GM18909 (cell line): ENCODE data around the gene SAP30.

ENCODE experiments used
- ATAC-seq: cut with Tn5 transposase; IDR thresholded peaks from one replicate; pipeline ENCODE4 v1.9.1; 2021; ENCODE audit warnings: mild to moderate bottlenecking; ENCODE audit not compliant: unreplicated experiment, poor library complexity

SAP30 gene

GRCh38 chr4:173365359-173365996, 5.3 kb upstream of the SAP30 start:
- no peak for ATAC-seq

- ATAC-seq: peak; percentile 16
Measured at GRCh38 chr4:173367285-173367684, 3.5 kb upstream of the SAP30 start.

- ATAC-seq: no peak
Measured at GRCh38 chr4:173367946-173368345, 2.8 kb upstream of the SAP30 start.

- peak; percentile 8 for ATAC-seq
Measured at GRCh38 chr4:173370130-173370476, 651 bp upstream of the SAP30 start.

- peak; percentile 22 for ATAC-seq
Measured at GRCh38 chr4:173371292-173372192, 788 bp downstream of the SAP30 start.

- no peak for ATAC-seq
Measured at GRCh38 chr4:173374588-173374987, 3.8 kb downstream of the SAP30 start.

- no peak for ATAC-seq
Measured at GRCh38 chr4:173379929-173380328, 9.2 kb downstream of the SAP30 start.

GRCh38 chr4:173380987-173381386, 10.2 kb downstream of the SAP30 start:
- ATAC-seq: peak; percentile 67

- no peak for ATAC-seq
Measured at GRCh38 chr4:173381610-173382009, 10.9 kb downstream of the SAP30 start.

GRCh38 chr4:173382349-173382748, 11.6 kb downstream of the SAP30 start:
- no peak for ATAC-seq

GRCh38 chr4:173386751-173387150, 16.0 kb downstream of the SAP30 start:
- ATAC-seq: no peak

- ATAC-seq: no peak
Measured at GRCh38 chr4:173391701-173392100, 20.9 kb downstream of the SAP30 start.

- ATAC-seq: no peak
Measured at GRCh38 chr4:173397604-173398003, 26.9 kb downstream of the SAP30 start.

GRCh38 chr4:173398220-173398619, 27.5 kb downstream of the SAP30 start:
- ATAC-seq: no peak

GRCh38 chr4:173398779-173399415, 28.1 kb downstream of the SAP30 start, which contains the start of gene SCRG1:
TSS of gene SCRG1 (minus strand) at chr4:173399116. CDS start at chr4:173391414, 7,702 bp downstream.
- ATAC-seq: no peak

GRCh38 chr4:173401063-173401462, 30.3 kb downstream of the SAP30 start:
- no peak for ATAC-seq

GRCh38 chr4:173403051-173403450, 32.3 kb downstream of the SAP30 start:
- ATAC-seq: no peak

- ATAC-seq: no peak
Measured at GRCh38 chr4:173404296-173404865, 33.6 kb downstream of the SAP30 start.

- peak; percentile 58 for ATAC-seq
Measured at GRCh38 chr4:173405840-173406606, 35.3 kb downstream of the SAP30 start.

GRCh38 chr4:173410079-173410478, 39.3 kb downstream of the SAP30 start:
- no peak for ATAC-seq
